HUES6 (cell line): ENCODE results near the gene BLOC1S4.

Source experiments
- H3K27ac ChIP-seq: 2 replicates; pipeline ENCODE4 v1.7.0; 2013; ENCODE audit warnings: low read depth, mild to moderate bottlenecking, low read length, inconsistent platforms
- H3K27me3 ChIP-seq: 2 replicates; pipeline ENCODE4 v1.6.1; 2013; ENCODE audit warnings: low read length; ENCODE audit not compliant: control insufficient read depth, insufficient read depth
- H3K36me3 ChIP-seq: 2 replicates; pipeline ENCODE4 v1.6.1; 2013; ENCODE audit warnings: low read length; ENCODE audit not compliant: control insufficient read depth, insufficient read depth
- H3K4me1 ChIP-seq: 2 replicates; pipeline ENCODE4 v1.6.1; 2013; ENCODE audit warnings: low read length; ENCODE audit not compliant: control insufficient read depth, insufficient read depth
- H3K4me3 ChIP-seq: 2 replicates; pipeline ENCODE4 v1.5.1; 2013; ENCODE audit warnings: low read depth, low read length
- H3K9ac ChIP-seq: one replicate; pipeline ENCODE4 v1.6.1; 2013; ENCODE audit warnings: mild to moderate bottlenecking, low read length
- H3K9me3 ChIP-seq: 2 replicates; pipeline ENCODE4 v1.6.1; 2013; ENCODE audit warnings: low read depth, low read length; ENCODE audit not compliant: control insufficient read depth, insufficient read depth

The BLOC1S4 gene

GRCh38 chr4:6693231-6694176, 22.5 kb upstream of the BLOC1S4 start, which contains the start of gene S100P:
TSS of gene S100P (plus strand) at chr4:6693878. CDS start at chr4:6693933, 55 bp downstream.
- H3K27me3 ChIP-seq, result no peaks in the 10 kb centered on the region
- peak within 1 kb of the TSS; percentile 25 for H3K9ac ChIP-seq
- peaks cover 51% of the 10 kb centered on the region for H3K4me1 ChIP-seq
- H3K9me3 ChIP-seq, result no peaks in the 10 kb centered on the region
- no peaks in the 10 kb centered on the region for H3K36me3 ChIP-seq
- no peak within 1 kb of the TSS for H3K27ac ChIP-seq
- H3K4me3 ChIP-seq, result no peak within 1 kb of the TSS

GRCh38 chr4:6694177-6694901, 21.6 kb upstream of the BLOC1S4 start:
- no peak overlapping the region for H3K27ac ChIP-seq
- H3K27me3 ChIP-seq, result no peaks in the 10 kb centered on the region
- no peaks in the 10 kb centered on the region for H3K36me3 ChIP-seq
- H3K4me1 ChIP-seq, result peaks cover 42% of the 10 kb centered on the region
- no peak overlapping the region for H3K9ac ChIP-seq
- H3K4me3 ChIP-seq, result no peak overlapping the region
- no peaks in the 10 kb centered on the region for H3K9me3 ChIP-seq

GRCh38 chr4:6695660-6696610, 20.0 kb upstream of the BLOC1S4 start:
- H3K4me3 ChIP-seq, result no peak overlapping the region
- peaks cover 5% of the 10 kb centered on the region; the same call in 1 of the 2 replicates for H3K36me3 ChIP-seq
- H3K27me3 ChIP-seq, result no peaks in the 10 kb centered on the region
- peaks cover 31% of the 10 kb centered on the region for H3K4me1 ChIP-seq
- H3K9ac ChIP-seq, result peak overlapping the region; percentile 30
- H3K9me3 ChIP-seq, result no peaks in the 10 kb centered on the region
- 0 out of 2 replicates have a peak overlapping the region, but pooled peaks have one; percentile 1 for H3K27ac ChIP-seq

DNA sequence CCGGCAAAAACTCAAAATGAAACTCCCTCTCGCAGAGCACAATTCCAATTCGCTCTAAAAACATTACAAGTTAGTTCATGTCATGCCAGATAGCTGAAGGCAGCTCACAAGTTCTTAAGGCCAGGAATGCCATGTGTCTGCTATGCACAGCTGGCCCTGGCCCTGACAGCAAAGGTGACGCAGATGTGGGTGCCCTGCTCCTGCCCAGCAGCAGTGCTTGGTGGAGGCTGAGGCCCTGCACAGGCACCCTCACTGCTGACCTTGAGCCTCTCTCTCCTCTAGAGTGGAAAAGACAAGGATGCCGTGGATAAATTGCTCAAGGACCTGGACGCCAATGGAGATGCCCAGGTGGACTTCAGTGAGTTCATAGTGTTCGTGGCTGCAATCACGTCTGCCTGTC, 19.4 kb upstream of the BLOC1S4 start:
- Histone ChIP-seq H3K4me1 (peaks cover 31% of the 10 kb centered on the region), H3K9me3 (no peaks in the 10 kb centered on the region), H3K4me3 (no peak overlapping the region), H3K27me3 (no peaks in the 10 kb centered on the region), H3K36me3 (peaks cover 5% of the 10 kb centered on the region; the same call in 1 of the 2 replicates), H3K27ac (no peak overlapping the region), H3K9ac (peak overlapping the region; percentile 30)

DNA sequence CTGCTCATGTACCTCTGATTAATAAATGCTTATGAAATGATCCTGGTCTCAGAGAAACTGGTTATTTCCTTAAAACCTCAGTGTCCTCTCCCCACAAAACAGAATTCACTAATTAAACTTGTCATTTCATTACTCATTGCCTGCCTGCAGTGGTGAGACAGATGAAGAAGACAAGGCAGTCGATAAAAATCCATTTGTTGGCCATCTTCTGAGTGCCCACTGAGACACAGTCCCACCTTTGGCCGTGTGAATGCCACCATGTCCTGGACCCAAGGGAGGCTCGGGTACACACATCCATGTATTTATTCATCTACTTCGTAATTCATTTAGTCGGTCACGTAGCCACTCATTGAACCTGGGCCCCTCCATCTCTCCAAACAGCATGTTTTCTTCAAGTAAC, 18.8 kb upstream of the BLOC1S4 start:
- Histone ChIP-seq H3K9me3 (no peaks in the 10 kb centered on the region), H3K27ac (no peak overlapping the region), H3K9ac (no peak overlapping the region), H3K4me3 (no peak overlapping the region), H3K4me1 (peaks cover 31% of the 10 kb centered on the region), H3K36me3 (peaks cover 5% of the 10 kb centered on the region; the same call in 1 of the 2 replicates), H3K27me3 (no peaks in the 10 kb centered on the region)

DNA sequence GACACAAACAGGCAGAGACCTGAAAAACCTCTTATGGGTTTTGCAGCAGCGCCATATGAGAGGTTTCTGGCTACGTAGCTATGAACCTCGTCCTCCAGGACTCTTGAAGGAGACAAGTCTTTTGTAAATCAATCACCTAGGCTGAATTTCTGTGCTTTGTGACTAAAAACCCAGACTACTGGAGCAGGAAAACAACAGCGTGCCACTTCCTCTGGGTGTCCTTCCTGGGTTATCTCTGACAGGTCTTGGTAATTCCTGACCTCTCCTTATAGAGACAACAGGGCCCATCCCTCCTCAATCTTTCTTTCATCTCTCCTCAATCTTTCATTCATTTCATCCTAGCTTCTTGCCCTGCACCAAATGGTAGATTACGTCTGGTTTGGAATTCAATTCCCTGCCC, 16.6 kb upstream of the BLOC1S4 start:
- H3K9me3 ChIP-seq, result peaks cover 10% of the 10 kb centered on the region; the same call in 1 of the 2 replicates
- H3K27me3 ChIP-seq, result no peaks in the 10 kb centered on the region

GRCh38 chr4:6699903-6700302, 16.1 kb upstream of the BLOC1S4 start:
- no peak overlapping the region for H3K27ac ChIP-seq
- H3K9me3 ChIP-seq, result peaks cover 10% of the 10 kb centered on the region; the same call in 1 of the 2 replicates
- no peak overlapping the region for H3K9ac ChIP-seq
- H3K4me3 ChIP-seq, result no peak overlapping the region
- peaks cover 13% of the 10 kb centered on the region for H3K36me3 ChIP-seq
- H3K27me3 ChIP-seq, result no peaks in the 10 kb centered on the region
- peaks cover 10% of the 10 kb centered on the region; the same call in 1 of the 2 replicates for H3K4me1 ChIP-seq

More for the DNA sequence above, 16.6 kb upstream of the BLOC1S4 start:
- Histone ChIP-seq H3K27ac (no peak overlapping the region), H3K9ac (no peak overlapping the region), H3K36me3 (peaks cover 13% of the 10 kb centered on the region), H3K4me3 (no peak overlapping the region), H3K4me1 (peaks cover 10% of the 10 kb centered on the region; the same call in 1 of the 2 replicates)

- H3K9ac ChIP-seq, result no peak overlapping the region
- H3K4me3 ChIP-seq, result no peak overlapping the region
- H3K27ac ChIP-seq, result no peak overlapping the region
- peaks cover 10% of the 10 kb centered on the region; the same call in 1 of the 2 replicates for H3K9me3 ChIP-seq
- H3K4me1 ChIP-seq, result peaks cover under 1% of the 10 kb centered on the region; the same call in 1 of the 2 replicates
- H3K27me3 ChIP-seq, result no peaks in the 10 kb centered on the region
- peaks cover 16% of the 10 kb centered on the region for H3K36me3 ChIP-seq
Observed at GRCh38 chr4:6701371-6701770, 14.6 kb upstream of the BLOC1S4 start.

DNA sequence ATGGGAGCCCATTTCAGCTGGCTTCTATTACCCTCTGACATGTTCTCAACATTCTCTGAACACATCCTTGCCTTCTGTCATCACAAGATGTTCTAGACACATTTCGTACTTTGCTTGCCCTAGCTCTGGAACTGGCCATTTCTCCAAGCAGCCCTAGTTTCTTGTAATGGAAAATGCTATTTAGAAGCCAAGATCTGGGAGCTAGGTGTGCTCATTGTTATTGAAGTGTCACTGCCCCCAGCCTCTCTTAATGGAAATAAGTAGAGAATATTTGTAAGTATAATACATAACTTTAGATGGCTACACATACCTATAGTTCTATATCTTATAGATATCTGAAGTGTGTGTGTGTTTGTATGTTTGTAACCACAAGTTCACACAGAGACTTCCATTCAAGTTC, 13.2 kb upstream of the BLOC1S4 start:
- no peak overlapping the region for H3K4me3 ChIP-seq
- no peak overlapping the region for H3K27ac ChIP-seq
- H3K27me3 ChIP-seq, result no peaks in the 10 kb centered on the region
- H3K9ac ChIP-seq, result no peak overlapping the region
- H3K9me3 ChIP-seq, result peaks cover 10% of the 10 kb centered on the region; the same call in 1 of the 2 replicates
- peaks cover 23% of the 10 kb centered on the region for H3K36me3 ChIP-seq
- no peaks in the 10 kb centered on the region; the same call in 1 of the 2 replicates for H3K4me1 ChIP-seq

DNA sequence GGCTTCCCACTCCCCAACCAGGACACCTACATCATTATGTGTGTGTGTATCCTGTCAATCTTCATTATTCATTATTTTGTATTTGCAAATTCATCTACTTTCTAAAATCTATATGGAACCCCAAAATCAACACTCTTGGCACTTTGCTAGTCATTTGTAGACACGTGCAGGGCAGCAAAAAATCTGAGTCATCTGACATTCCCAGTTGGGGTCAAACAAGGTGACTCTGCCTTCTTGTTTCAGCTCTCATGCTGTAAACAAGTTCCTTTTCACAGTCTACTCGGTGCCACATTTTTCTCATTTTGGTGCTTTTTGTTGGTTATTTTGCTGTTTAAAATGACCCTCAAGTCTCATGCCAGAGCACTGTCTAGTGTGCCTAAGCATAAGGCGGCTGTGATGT, 12.2 kb upstream of the BLOC1S4 start:
- Histone ChIP-seq H3K36me3 (peaks cover 27% of the 10 kb centered on the region), H3K27ac (no peak overlapping the region), H3K4me3 (no peak overlapping the region), H3K4me1 (peaks cover 3% of the 10 kb centered on the region), H3K27me3 (no peaks in the 10 kb centered on the region), H3K9me3 (peaks cover 10% of the 10 kb centered on the region; the same call in 1 of the 2 replicates), H3K9ac (no peak overlapping the region)
